OCI-LY3 (cell line): Measurements from ENCODE around the gene SHISA7.

ENCODE experiments used
- EZH2phosphoT487 ChIP-seq: fragments of 200-600 bp; shearing (Covaris generic); IDR thresholded peaks from 2 replicates; pipeline ENCODE4 v1.6.1; 2018; ENCODE audit warnings: antibody characterized with exemption, mixed run types, low read depth
- TF ChIP-seq, protein P1 (sequence below): fragments of 200-600, 300-600 bp; sonication (generic); IDR thresholded peaks from 2 replicates; pipeline ENCODE4 v1.5.1; 2014; ENCODE audit warnings: antibody characterized with exemption, low read length, low read depth

DNA sequence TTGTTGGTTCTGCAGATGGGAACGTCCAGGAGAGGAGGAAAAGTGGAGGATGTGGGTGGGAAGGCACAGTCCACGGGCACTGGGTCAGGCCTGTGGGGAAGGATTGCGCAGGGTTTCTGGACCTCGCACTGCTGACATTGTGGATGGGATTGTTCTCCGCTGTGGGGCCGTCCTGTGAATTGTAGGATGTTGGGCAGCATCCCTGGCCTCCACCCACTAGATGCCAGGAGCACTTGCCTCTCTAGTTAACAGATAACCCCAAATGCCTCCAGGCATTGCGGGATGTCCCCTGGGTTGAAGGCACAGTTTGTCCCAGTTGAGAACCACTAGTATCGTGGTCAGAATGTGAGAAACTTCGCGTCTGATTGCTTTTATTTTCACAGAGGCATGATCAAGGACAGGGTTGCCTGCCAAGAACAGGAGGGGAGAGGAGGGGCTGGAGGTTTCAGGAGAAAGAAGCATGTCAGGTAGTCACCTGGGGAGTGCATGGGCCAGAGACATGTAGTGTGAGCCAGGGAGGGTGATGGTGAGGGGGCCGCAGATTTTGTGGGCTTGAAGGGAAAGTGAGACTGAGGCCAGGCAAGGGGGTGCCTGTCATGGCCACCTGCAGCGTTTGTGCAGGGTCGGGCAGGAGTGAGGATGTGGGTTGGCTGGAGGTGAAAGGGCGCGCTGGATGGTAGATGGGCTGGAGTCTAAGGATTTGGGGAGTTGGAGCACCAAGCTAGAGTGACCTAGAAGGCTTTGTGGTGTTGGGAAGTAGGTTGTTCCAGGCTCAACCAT lies 36.5 kb upstream of the SHISA7 start:
- TF ChIP-seq, protein P1, sequence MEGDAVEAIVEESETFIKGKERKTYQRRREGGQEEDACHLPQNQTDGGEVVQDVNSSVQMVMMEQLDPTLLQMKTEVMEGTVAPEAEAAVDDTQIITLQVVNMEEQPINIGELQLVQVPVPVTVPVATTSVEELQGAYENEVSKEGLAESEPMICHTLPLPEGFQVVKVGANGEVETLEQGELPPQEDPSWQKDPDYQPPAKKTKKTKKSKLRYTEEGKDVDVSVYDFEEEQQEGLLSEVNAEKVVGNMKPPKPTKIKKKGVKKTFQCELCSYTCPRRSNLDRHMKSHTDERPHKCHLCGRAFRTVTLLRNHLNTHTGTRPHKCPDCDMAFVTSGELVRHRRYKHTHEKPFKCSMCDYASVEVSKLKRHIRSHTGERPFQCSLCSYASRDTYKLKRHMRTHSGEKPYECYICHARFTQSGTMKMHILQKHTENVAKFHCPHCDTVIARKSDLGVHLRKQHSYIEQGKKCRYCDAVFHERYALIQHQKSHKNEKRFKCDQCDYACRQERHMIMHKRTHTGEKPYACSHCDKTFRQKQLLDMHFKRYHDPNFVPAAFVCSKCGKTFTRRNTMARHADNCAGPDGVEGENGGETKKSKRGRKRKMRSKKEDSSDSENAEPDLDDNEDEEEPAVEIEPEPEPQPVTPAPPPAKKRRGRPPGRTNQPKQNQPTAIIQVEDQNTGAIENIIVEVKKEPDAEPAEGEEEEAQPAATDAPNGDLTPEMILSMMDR = no peak
- TF ChIP-seq EZH2phosphoT487 = no peak
